Suprapubic skin (tissue), 4 donors: ENCODE data around the gene WDPCP.

Experiments
- POLR2A ChIP-seq, 2 donors: fragments of 450-650 bp; IDR thresholded peaks; one replicate each; pipeline ENCODE4 v1.6.1; 2017; ENCODE audit warnings: antibody characterized with exemption in 2 of 2, mild to moderate bottlenecking in 2 of 2, moderate library complexity in 2 of 2
- POLR2AphosphoS5 ChIP-seq, 3 donors: sonication (generic); formaldehyde crosslinking; IDR thresholded peaks; one replicate each; pipeline ENCODE4 v1.6.1; 2017; ENCODE audit warnings: antibody characterized with exemption in 3 of 3
- TF ChIP-seq, protein P1 (sequence below), 2 donors: fragments of 200-600 bp in 1 of 2; fragments of 450-650 bp in 1 of 2; sonication (generic) in 1 of 2; IDR thresholded peaks; one replicate each; pipeline ENCODE4 v1.5.1; 2016 to 2019; ENCODE audit warnings: antibody characterized with exemption in 2 of 2, mild to moderate bottlenecking in 1 of 2, moderate library complexity in 1 of 2

GRCh38 chr2:63347361-63347760, 240.9 kb downstream of the WDPCP start:
- TF ChIP-seq, protein P1, sequence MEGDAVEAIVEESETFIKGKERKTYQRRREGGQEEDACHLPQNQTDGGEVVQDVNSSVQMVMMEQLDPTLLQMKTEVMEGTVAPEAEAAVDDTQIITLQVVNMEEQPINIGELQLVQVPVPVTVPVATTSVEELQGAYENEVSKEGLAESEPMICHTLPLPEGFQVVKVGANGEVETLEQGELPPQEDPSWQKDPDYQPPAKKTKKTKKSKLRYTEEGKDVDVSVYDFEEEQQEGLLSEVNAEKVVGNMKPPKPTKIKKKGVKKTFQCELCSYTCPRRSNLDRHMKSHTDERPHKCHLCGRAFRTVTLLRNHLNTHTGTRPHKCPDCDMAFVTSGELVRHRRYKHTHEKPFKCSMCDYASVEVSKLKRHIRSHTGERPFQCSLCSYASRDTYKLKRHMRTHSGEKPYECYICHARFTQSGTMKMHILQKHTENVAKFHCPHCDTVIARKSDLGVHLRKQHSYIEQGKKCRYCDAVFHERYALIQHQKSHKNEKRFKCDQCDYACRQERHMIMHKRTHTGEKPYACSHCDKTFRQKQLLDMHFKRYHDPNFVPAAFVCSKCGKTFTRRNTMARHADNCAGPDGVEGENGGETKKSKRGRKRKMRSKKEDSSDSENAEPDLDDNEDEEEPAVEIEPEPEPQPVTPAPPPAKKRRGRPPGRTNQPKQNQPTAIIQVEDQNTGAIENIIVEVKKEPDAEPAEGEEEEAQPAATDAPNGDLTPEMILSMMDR (IDR thresholded peaks at IDR 0.05): no peak
- TF ChIP-seq POLR2A (IDR thresholded peaks at IDR 0.05) (no peak), POLR2AphosphoS5 (IDR thresholded peaks at IDR 0.05) (no peak)
